Esophagus muscularis mucosa (tissue), 4 donors: ENCODE data around the gene LRRFIP2. TPM values are rescaled to one million over a fixed set of nuclear protein-coding genes. Genes with fewer than 3 reads are reported as not detected.
"Not testable (repeated sequence)": the region's sequence is repeated elsewhere in the genome, so short reads cannot be mapped to it uniquely, and the experiment has no call there.

Experiments
- DNase-seq: peaks from one replicate; pipeline ENCODE4 v3.0.0-alpha.2; 2017; ENCODE audit errors: extremely low spot score
- H3K27ac ChIP-seq, 4 donors: fragments of 200-600 bp; sonication (generic); replicated peaks in 1 of 4; 1 replicate in 3 of 4; 2 replicates in 1 of 4; pipeline ENCODE4 v1.5.1; 2016 to 2019; ENCODE audit warnings: mild to moderate bottlenecking in 1 of 4
- H3K27me3 ChIP-seq, 4 donors: fragments of 200-600 bp; sonication (generic); one replicate each; pipeline versions ENCODE4 v1.5.1 to v1.6.0; 2016 to 2019
- H3K36me3 ChIP-seq, 4 donors: fragments of 200-600 bp; sonication (generic); one replicate each; pipeline ENCODE4 v1.5.1; 2016 to 2019
- H3K4me1 ChIP-seq, 4 donors: fragments of 200-600 bp; sonication (generic); one replicate each; pipeline ENCODE4 v1.5.1; 2016 to 2019
- H3K4me3 ChIP-seq, 4 donors: fragments of 200-600 bp; sonication (generic); 1 replicate in 2 of 4; 2 replicates in 2 of 4; pipeline ENCODE4 v1.5.1; 2016 to 2019; ENCODE audit warnings: mild to moderate bottlenecking in 4 of 4, moderate library complexity in 1 of 4
- H3K9me3 ChIP-seq, 4 donors: fragments of 200-600 bp; sonication (generic); 1 replicate in 3 of 4; 2 replicates in 1 of 4; pipeline ENCODE4 v1.5.1; 2016 to 2019
- CTCF ChIP-seq, 3 experiments: fragments of 200-600 bp in 2 of 3; fragments of 450-650 bp in 1 of 3; sonication (generic) in 2 of 3; IDR thresholded peaks; one replicate each; pipeline ENCODE4 v1.5.1; 2017 to 2019; ENCODE audit warnings: antibody characterized with exemption in 3 of 3, mild to moderate bottlenecking in 2 of 3, moderate library complexity in 1 of 3
- EP300 ChIP-seq: sonication (generic); formaldehyde crosslinking; IDR thresholded peaks from one replicate; pipeline ENCODE4 v1.6.1; 2017; ENCODE audit warnings: antibody characterized with exemption
- POLR2A ChIP-seq: fragments of 450-650 bp; IDR thresholded peaks from one replicate; pipeline ENCODE4 v1.6.1; 2017; ENCODE audit warnings: antibody characterized with exemption, moderate library complexity, mild to moderate bottlenecking, low read depth
- POLR2AphosphoS5 ChIP-seq, 2 donors: sonication (generic); formaldehyde crosslinking; IDR thresholded peaks; one replicate each; pipeline ENCODE4 v1.6.1; 2017; ENCODE audit warnings: antibody characterized with exemption in 2 of 2
- WGBS: methylation state at CpG from one replicate; pipeline ENCODE4 v1.1.5; 2018; 5-methylcytosine and 5-hydroxymethylcytosine counted together
- intact Hi-C: fragments of 100-400 bp; cut with DNase I; formaldehyde crosslinking; loops from one replicate; pipeline ENCODE4 v1.15.1; 2023
- total RNA-seq, 4 donors: library from RNA; depleted of rRNA; stranded (reverse); fragments of >200 nt; gene quantifications; one replicate each; pipeline versions ENCODE4 v1.1.0 to v1.2.1, GENCODE V29; 2016

LRRFIP2 gene
- total RNA-seq, 4 donors from 2014 or later: 76.9 to 104 (median 93.4) TPM

- no peaks in the 10 kb centered on the region for H3K9me3 ChIP-seq
- TF ChIP-seq EP300 (no peak), CTCF (IDR thresholded peaks at IDR 0.05) (no peak)
- no peak for DNase-seq
- H3K27me3 ChIP-seq: no peaks in the 10 kb centered on the region
- intact Hi-C loops: no loop called here
- no peaks in the 10 kb centered on the region for H3K36me3 ChIP-seq
- peaks cover 18 to 46% (median 31%) of the 10 kb centered on the region in 4 donors for H3K4me1 ChIP-seq
- no peak overlapping the region for H3K27ac ChIP-seq
- 96% methylated on average over 1 of the region's 1 CpG for WGBS
- no peak overlapping the region for H3K4me3 ChIP-seq
Observed at GRCh38 chr3:37127340-37127739, 47.0 kb downstream of the LRRFIP2 start.

- Histone ChIP-seq H3K4me1 (peaks cover 18 to 41% (median 26%) of the 10 kb centered on the region in 4 donors), H3K4me3 (no peak overlapping the region), H3K27ac (no peak overlapping the region), H3K36me3 (no peaks in the 10 kb centered on the region), H3K9me3 (no peaks in the 10 kb centered on the region), H3K27me3 (no peaks in the 10 kb centered on the region)
- DNase-seq: no peak
- intact Hi-C loops: no loop called here
- TF ChIP-seq POLR2A (no peak), CTCF (IDR thresholded peaks at IDR 0.05) (no peak), EP300 (no peak), POLR2AphosphoS5 (IDR thresholded peaks at IDR 0.05) (no peak)
Observed at GRCh38 chr3:37126856-37127255, 47.5 kb downstream of the LRRFIP2 start.

- Histone ChIP-seq H3K27me3 (no peaks in the 10 kb centered on the region), H3K36me3 (no peaks in the 10 kb centered on the region), H3K4me1 (peaks cover 7 to 31% (median 26%) of the 10 kb centered on the region in 4 donors), H3K9me3 (no peaks in the 10 kb centered on the region), H3K4me3 (no peak overlapping the region), H3K27ac (no peak overlapping the region)
- intact Hi-C loops: no loop called here
- DNase-seq: no peak
- WGBS: 58% methylated on average over 1 of the region's 1 CpG
- TF ChIP-seq POLR2AphosphoS5 (IDR thresholded peaks at IDR 0.05) (no peak), EP300 (no peak), CTCF (IDR thresholded peaks at IDR 0.05) (no peak), POLR2A (no peak)
Observed at GRCh38 chr3:37125195-37126073, 48.9 kb downstream of the LRRFIP2 start.

GRCh38 chr3:37124435-37124834, 49.9 kb downstream of the LRRFIP2 start:
- peaks cover 7 to 35% (median 31%) of the 10 kb centered on the region in 4 donors for H3K4me1 ChIP-seq
- no peaks in the 10 kb centered on the region for H3K27me3 ChIP-seq
- WGBS: 43% methylated on average over 2 of the region's 2 CpGs
- DNase-seq: no peak
- intact Hi-C loops: no loop called here
- H3K27ac ChIP-seq: no peak overlapping the region
- H3K36me3 ChIP-seq: no peaks in the 10 kb centered on the region
- TF ChIP-seq CTCF (IDR thresholded peaks at IDR 0.05): no peak
- TF ChIP-seq EP300: no peak
- TF ChIP-seq POLR2AphosphoS5 (IDR thresholded peaks at IDR 0.05): no peak
- no peak for TF ChIP-seq POLR2A
- no peaks in the 10 kb centered on the region for H3K9me3 ChIP-seq
- H3K4me3 ChIP-seq: no peak overlapping the region

GRCh38 chr3:37123292-37123691, 51.1 kb downstream of the LRRFIP2 start:
- H3K4me3 ChIP-seq: no peak overlapping the region
- 94% methylated on average over 7 of the region's 7 CpGs for WGBS
- no peaks in the 10 kb centered on the region for H3K9me3 ChIP-seq
- H3K27ac ChIP-seq: no peak overlapping the region
- H3K4me1 ChIP-seq: peaks cover 7 to 40% (median 32%) of the 10 kb centered on the region in 4 donors
- no peaks in the 10 kb centered on the region for H3K27me3 ChIP-seq
- intact Hi-C loops: no loop called here
- no peaks in the 10 kb centered on the region for H3K36me3 ChIP-seq
- TF ChIP-seq CTCF (IDR thresholded peaks at IDR 0.05) (no peak), POLR2AphosphoS5 (IDR thresholded peaks at IDR 0.05) (no peak), POLR2A (no peak), EP300 (no peak)
- no peak for DNase-seq

- 100% methylated on average over 5 of the region's 6 CpGs for WGBS
- H3K9me3 ChIP-seq, intact Hi-C loops, DNase-seq, H3K27me3 ChIP-seq, H3K27ac ChIP-seq, H3K36me3 ChIP-seq, H3K4me3 ChIP-seq: not testable (repeated sequence)
- peaks cover 7 to 49% (median 36%) of the 10 kb centered on the region in 4 donors for H3K4me1 ChIP-seq
Observed at GRCh38 chr3:37122069-37122468, 52.3 kb downstream of the LRRFIP2 start.
